WTC11 (cell line): ENCODE measurements around the gene NDUFAF2. TPM values are rescaled to one million over a fixed set of nuclear protein-coding genes. Genes with fewer than 3 reads are reported as not detected.

Experiments used
- ATAC-seq: fragments of 200-7000 bp; cut with Tn5 transposase; 2 replicates; pipeline ENCODE4 v1.10.0; 2021; ENCODE audit warnings: mild to moderate bottlenecking, moderate library complexity
- CTCF ChIA-PET: fragments of 300-600 bp; sonication (Branson Sonifier 250); formaldehyde crosslinking; loops from one replicate; lab custom pipeline; 2021; ENCODE audit warnings: antibody characterized with exemption; lab: Charles Lee
- POLR2A ChIA-PET: fragments of 350-600 bp; sonication (Branson Sonifier 250); formaldehyde crosslinking; loops from one replicate; lab custom pipeline; 2021; ENCODE audit warnings: antibody characterized with exemption; lab: Charles Lee
- DNase-seq: peaks from one replicate; pipeline ENCODE4 v3.0.0; 2021; ENCODE audit warnings: low spot score
- H3K27ac Mint-ChIP-seq: 2 replicates; pipeline ENCODE4 v1.8.0; 2021; ENCODE audit warnings: mixed read lengths
- H3K27me3 Mint-ChIP-seq: 2 replicates; pipeline ENCODE4 v1.8.0; 2021; ENCODE audit warnings: low read depth, mild to moderate bottlenecking, moderate library complexity, mixed read lengths
- H3K36me3 Mint-ChIP-seq: 2 replicates; pipeline ENCODE4 v1.8.0; 2021; ENCODE audit warnings: mixed read lengths
- H3K4me1 Mint-ChIP-seq: 2 replicates; pipeline ENCODE4 v1.8.0; 2022; ENCODE audit warnings: mixed read lengths
- H3K4me3 Mint-ChIP-seq: 2 replicates; pipeline ENCODE4 v1.8.0; 2021; ENCODE audit warnings: mild to moderate bottlenecking, moderate library complexity, mixed read lengths
- H3K9me3 Mint-ChIP-seq: 2 replicates; pipeline ENCODE4 v1.8.0; 2021; ENCODE audit warnings: mixed read lengths
- FOXP1 ChIP-seq: sonication (generic); formaldehyde crosslinking; IDR thresholded peaks from 2 replicates; pipeline ENCODE4 v1.8.0; 2022; ENCODE audit warnings: missing genetic modification reagents, mild to moderate bottlenecking, moderate library complexity, borderline replicate concordance
- HMGA2 ChIP-seq: fragments of 250-450 bp; sonication (Bioruptor Pico); IDR thresholded peaks from 2 replicates; pipeline ENCODE4 v1.4.0; 2021; ENCODE audit warnings: mild to moderate bottlenecking, moderate library complexity
- KAT7 ChIP-seq: sonication (generic); formaldehyde crosslinking; IDR thresholded peaks from 2 replicates; pipeline ENCODE4 v1.8.1; 2023; ENCODE audit warnings: missing genetic modification reagents, mild to moderate bottlenecking, borderline replicate concordance
- RELA ChIP-seq: sonication (generic); formaldehyde crosslinking; IDR thresholded peaks from 2 replicates; pipeline ENCODE4 v1.8.1; 2022; ENCODE audit warnings: missing genetic modification reagents, mild to moderate bottlenecking, borderline replicate concordance
- SOX15 ChIP-seq: fragments of 250-450 bp; sonication (Bioruptor Pico); IDR thresholded peaks from 2 replicates; pipeline ENCODE4 v1.9.0; 2021; ENCODE audit warnings: mild to moderate bottlenecking
- TEAD1 ChIP-seq: sonication (generic); formaldehyde crosslinking; IDR thresholded peaks from 2 replicates; pipeline ENCODE4 v1.8.0; 2022; ENCODE audit warnings: mild to moderate bottlenecking, missing genetic modification reagents
- TP53 ChIP-seq: sonication (generic); formaldehyde crosslinking; IDR thresholded peaks from 2 replicates; pipeline ENCODE4 v1.8.1; 2023; ENCODE audit warnings: mild to moderate bottlenecking, missing genetic modification reagents
- total RNA-seq: library from RNA; stranded (reverse); gene quantifications from 3 replicates; pipeline ENCODE4 v1.2.3, GENCODE V29; 2021
- TF ChIP-seq, protein P1 (sequence below): sonication (generic); formaldehyde crosslinking; IDR thresholded peaks from 2 replicates; pipeline ENCODE4 v1.8.0; 2022; ENCODE audit warnings: mild to moderate bottlenecking, missing genetic modification reagents
- TF ChIP-seq, protein P2 (sequence below): fragments of 250-450 bp; sonication (Bioruptor Pico); conservative IDR thresholded peaks from 2 replicates; pipeline ENCODE4 v1.9.0; 2021; ENCODE audit warnings: mild to moderate bottlenecking
- TF ChIP-seq, protein P3 (sequence below): sonication (generic); formaldehyde crosslinking; IDR thresholded peaks from 2 replicates; pipeline ENCODE4 v1.8.0; 2023; ENCODE audit warnings: missing genetic modification reagents
- TF ChIP-seq, protein P4 (sequence below): fragments of 250-450 bp; sonication (Bioruptor Pico); IDR thresholded peaks from 2 replicates; pipeline ENCODE4 v1.9.0; 2021; ENCODE audit warnings: mild to moderate bottlenecking
- TF ChIP-seq, protein P5 (sequence below): sonication (generic); formaldehyde crosslinking; IDR thresholded peaks from 2 replicates; pipeline ENCODE4 v1.8.0; 2022; ENCODE audit warnings: missing genetic modification reagents
- TF ChIP-seq, protein P6 (sequence below): fragments of 250-450 bp; sonication (Bioruptor Pico); IDR thresholded peaks from 2 replicates; pipeline ENCODE4 v1.9.0; 2021; ENCODE audit warnings: mild to moderate bottlenecking, borderline replicate concordance
- TF ChIP-seq, protein P7 (sequence below): sonication (generic); formaldehyde crosslinking; IDR thresholded peaks from 2 replicates; pipeline ENCODE4 v1.8.1; 2022; ENCODE audit warnings: missing genetic modification reagents, borderline replicate concordance
- TF ChIP-seq, protein P8 (sequence below): fragments of 200-600 bp; IDR thresholded peaks from 2 replicates; pipeline ENCODE4 v1.8.0; 2022; ENCODE audit warnings: antibody characterized with exemption

The NDUFAF2 gene
- total RNA-seq, 1 experiment from 2014 or later: 42.0 TPM

DNA sequence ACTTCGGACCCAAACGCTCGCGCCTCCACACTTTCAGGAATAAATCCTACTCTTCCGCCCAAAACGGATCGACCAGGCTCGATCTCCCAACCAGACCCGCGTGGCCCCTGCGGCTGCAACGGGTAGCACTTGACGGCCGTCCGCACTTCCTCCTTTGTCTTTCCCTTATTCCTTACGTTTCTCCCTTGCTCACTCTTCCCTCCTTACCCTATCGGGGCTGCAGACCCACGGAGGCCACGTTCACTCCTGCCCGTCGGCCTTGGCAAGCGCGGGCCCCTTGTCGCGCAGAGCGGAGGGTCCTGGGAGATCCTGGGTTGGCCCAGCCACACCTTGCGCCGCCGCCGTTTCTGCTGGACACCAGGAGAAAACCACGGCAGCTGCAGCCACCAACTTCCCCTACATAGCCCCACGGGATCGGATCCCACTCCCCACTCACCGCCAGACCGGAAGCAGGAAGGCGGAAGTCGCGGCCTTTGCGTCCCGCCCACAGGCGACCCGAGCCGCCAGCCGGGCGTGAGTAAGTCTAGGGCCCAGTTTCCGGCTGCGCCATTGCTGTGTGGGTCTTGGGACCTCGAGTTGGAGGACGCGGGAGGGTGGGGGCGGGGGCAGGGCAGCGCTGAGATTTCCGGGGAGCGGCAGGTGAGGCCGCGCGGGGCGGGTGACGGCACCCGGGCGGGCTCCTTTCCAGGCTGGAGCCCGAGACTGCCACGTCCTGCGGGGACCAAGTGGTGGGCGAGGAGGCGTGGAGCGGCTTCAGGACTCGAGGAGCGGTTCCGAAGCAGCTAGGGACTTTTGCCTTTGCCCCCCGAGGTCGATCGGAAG, 217.2 kb downstream of the NDUFAF2 start, which contains the start of gene SMIM15 (continued):
- TF ChIP-seq, protein P1, sequence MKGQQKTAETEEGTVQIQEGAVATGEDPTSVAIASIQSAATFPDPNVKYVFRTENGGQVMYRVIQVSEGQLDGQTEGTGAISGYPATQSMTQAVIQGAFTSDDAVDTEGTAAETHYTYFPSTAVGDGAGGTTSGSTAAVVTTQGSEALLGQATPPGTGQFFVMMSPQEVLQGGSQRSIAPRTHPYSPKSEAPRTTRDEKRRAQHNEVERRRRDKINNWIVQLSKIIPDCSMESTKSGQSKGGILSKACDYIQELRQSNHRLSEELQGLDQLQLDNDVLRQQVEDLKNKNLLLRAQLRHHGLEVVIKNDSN (CRISPR knock-in tag): peak; percentile 13; the same call in 1 of the 2 replicates
- TF ChIP-seq FOXP1: peak; percentile 72; the same call in 1 of the 2 replicates
- TF ChIP-seq, protein P2, sequence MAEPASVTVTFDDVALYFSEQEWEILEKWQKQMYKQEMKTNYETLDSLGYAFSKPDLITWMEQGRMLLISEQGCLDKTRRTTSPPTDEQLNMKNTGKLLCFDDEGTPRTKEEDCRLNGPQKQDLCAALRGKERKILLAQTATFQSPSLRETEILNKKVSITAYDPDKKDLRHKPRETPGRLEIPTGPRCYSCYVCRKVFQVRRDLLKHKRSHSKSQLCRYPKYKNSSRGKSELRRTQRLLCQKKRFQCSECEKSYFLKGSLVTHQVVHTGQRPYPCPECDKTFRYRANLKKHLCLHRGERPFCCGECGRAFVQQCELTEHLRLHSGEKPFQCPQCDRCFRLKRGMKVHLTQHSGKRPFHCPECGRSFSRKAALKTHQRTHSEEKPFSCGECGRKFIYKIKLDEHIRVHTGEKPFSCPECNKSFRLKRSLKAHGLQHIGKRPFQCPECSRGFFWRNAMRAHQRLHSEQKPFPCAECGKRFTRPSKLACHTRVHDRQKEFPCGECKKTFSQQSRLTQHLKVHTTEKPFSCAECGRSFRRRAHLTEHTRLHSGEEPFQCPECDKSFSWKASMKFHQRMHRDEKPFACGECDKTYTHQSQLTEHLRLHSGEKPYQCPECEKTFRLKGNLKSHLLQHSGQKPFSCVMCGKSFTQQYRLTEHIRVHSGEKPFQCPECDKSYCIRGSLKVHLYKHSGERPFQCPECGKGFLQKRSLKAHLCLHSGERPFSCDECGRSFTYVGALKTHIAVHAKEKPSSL (CRISPR knock-in tag): no peak
- peak; percentile 85 for TF ChIP-seq TP53 (CRISPR knock-in tag)
- TF ChIP-seq TEAD1 (CRISPR knock-in tag): peak; percentile 74
- TF ChIP-seq, protein P3, sequence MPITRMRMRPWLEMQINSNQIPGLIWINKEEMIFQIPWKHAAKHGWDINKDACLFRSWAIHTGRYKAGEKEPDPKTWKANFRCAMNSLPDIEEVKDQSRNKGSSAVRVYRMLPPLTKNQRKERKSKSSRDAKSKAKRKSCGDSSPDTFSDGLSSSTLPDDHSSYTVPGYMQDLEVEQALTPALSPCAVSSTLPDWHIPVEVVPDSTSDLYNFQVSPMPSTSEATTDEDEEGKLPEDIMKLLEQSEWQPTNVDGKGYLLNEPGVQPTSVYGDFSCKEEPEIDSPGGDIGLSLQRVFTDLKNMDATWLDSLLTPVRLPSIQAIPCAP (CRISPR knock-in tag): peak; percentile 50; the same call in 1 of the 2 replicates
- TF ChIP-seq, protein P4, sequence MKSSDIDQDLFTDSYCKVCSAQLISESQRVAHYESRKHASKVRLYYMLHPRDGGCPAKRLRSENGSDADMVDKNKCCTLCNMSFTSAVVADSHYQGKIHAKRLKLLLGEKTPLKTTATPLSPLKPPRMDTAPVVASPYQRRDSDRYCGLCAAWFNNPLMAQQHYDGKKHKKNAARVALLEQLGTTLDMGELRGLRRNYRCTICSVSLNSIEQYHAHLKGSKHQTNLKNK (CRISPR knock-in tag): no peak
- TF ChIP-seq RELA (CRISPR knock-in tag): no peak
- peak; percentile 53; the same call in 1 of the 2 replicates for TF ChIP-seq KAT7
- TF ChIP-seq SOX15 (CRISPR knock-in tag): no peak

DNA sequence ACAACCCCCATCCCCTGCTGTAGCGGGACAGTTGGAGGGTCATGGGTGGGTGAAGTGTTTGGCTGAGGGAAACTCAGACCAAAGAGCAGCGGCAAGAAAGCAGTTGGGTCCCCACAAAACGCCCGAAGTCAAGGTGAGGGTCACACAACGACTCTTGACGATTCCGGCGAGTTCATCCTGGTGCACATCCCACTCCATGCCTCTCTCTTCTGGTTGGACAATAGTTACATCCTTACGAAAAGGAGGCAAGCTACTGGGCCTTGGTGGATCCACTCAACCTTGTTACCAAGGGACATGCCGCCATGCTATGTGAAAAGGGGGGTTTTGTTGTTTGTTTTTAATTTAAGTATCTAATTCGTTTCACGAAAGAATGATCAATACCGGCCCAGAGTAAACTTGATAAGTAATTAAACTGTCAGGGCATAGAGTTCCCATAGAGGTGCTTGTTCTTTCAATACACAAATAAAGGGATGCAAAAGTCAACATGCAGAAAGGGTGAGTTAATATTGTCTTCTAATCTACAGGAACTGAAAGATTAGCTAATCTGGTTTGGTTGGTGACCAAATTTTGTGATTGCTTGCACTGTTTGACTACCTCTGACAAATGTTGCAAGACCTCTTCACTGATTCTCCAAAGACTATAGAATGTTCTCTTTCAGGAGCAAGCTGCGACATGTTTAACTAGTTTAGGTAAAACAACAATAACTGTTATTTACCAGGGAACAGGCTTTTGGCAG, 218.0 kb downstream of the NDUFAF2 start:
- peaks cover 24% of the 10 kb centered on the region for H3K4me1 Mint-ChIP-seq
- no peak for DNase-seq
- CTCF ChIA-PET: no interaction called here
- TF ChIP-seq, protein P5, sequence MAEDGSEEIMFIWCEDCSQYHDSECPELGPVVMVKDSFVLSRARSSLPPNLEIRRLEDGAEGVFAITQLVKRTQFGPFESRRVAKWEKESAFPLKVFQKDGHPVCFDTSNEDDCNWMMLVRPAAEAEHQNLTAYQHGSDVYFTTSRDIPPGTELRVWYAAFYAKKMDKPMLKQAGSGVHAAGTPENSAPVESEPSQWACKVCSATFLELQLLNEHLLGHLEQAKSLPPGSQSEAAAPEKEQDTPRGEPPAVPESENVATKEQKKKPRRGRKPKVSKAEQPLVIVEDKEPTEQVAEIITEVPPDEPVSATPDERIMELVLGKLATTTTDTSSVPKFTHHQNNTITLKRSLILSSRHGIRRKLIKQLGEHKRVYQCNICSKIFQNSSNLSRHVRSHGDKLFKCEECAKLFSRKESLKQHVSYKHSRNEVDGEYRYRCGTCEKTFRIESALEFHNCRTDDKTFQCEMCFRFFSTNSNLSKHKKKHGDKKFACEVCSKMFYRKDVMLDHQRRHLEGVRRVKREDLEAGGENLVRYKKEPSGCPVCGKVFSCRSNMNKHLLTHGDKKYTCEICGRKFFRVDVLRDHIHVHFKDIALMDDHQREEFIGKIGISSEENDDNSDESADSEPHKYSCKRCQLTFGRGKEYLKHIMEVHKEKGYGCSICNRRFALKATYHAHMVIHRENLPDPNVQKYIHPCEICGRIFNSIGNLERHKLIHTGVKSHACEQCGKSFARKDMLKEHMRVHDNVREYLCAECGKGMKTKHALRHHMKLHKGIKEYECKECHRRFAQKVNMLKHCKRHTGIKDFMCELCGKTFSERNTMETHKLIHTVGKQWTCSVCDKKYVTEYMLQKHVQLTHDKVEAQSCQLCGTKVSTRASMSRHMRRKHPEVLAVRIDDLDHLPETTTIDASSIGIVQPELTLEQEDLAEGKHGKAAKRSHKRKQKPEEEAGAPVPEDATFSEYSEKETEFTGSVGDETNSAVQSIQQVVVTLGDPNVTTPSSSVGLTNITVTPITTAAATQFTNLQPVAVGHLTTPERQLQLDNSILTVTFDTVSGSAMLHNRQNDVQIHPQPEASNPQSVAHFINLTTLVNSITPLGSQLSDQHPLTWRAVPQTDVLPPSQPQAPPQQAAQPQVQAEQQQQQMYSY (CRISPR knock-in tag): no peak
- TF ChIP-seq HMGA2 (CRISPR knock-in tag): no peak
- TF ChIP-seq, protein P6, sequence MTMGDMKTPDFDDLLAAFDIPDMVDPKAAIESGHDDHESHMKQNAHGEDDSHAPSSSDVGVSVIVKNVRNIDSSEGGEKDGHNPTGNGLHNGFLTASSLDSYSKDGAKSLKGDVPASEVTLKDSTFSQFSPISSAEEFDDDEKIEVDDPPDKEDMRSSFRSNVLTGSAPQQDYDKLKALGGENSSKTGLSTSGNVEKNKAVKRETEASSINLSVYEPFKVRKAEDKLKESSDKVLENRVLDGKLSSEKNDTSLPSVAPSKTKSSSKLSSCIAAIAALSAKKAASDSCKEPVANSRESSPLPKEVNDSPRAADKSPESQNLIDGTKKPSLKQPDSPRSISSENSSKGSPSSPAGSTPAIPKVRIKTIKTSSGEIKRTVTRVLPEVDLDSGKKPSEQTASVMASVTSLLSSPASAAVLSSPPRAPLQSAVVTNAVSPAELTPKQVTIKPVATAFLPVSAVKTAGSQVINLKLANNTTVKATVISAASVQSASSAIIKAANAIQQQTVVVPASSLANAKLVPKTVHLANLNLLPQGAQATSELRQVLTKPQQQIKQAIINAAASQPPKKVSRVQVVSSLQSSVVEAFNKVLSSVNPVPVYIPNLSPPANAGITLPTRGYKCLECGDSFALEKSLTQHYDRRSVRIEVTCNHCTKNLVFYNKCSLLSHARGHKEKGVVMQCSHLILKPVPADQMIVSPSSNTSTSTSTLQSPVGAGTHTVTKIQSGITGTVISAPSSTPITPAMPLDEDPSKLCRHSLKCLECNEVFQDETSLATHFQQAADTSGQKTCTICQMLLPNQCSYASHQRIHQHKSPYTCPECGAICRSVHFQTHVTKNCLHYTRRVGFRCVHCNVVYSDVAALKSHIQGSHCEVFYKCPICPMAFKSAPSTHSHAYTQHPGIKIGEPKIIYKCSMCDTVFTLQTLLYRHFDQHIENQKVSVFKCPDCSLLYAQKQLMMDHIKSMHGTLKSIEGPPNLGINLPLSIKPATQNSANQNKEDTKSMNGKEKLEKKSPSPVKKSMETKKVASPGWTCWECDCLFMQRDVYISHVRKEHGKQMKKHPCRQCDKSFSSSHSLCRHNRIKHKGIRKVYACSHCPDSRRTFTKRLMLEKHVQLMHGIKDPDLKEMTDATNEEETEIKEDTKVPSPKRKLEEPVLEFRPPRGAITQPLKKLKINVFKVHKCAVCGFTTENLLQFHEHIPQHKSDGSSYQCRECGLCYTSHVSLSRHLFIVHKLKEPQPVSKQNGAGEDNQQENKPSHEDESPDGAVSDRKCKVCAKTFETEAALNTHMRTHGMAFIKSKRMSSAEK: no peak
- TF ChIP-seq, protein P7, sequence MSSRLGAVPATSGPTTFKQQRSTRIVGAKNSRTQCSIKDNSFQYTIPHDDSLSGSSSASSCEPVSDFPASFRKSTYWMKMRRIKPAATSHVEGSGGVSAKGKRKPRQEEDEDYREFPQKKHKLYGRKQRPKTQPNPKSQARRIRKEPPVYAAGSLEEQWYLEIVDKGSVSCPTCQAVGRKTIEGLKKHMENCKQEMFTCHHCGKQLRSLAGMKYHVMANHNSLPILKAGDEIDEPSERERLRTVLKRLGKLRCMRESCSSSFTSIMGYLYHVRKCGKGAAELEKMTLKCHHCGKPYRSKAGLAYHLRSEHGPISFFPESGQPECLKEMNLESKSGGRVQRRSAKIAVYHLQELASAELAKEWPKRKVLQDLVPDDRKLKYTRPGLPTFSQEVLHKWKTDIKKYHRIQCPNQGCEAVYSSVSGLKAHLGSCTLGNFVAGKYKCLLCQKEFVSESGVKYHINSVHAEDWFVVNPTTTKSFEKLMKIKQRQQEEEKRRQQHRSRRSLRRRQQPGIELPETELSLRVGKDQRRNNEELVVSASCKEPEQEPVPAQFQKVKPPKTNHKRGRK: no peak
- TF ChIP-seq, protein P8, sequence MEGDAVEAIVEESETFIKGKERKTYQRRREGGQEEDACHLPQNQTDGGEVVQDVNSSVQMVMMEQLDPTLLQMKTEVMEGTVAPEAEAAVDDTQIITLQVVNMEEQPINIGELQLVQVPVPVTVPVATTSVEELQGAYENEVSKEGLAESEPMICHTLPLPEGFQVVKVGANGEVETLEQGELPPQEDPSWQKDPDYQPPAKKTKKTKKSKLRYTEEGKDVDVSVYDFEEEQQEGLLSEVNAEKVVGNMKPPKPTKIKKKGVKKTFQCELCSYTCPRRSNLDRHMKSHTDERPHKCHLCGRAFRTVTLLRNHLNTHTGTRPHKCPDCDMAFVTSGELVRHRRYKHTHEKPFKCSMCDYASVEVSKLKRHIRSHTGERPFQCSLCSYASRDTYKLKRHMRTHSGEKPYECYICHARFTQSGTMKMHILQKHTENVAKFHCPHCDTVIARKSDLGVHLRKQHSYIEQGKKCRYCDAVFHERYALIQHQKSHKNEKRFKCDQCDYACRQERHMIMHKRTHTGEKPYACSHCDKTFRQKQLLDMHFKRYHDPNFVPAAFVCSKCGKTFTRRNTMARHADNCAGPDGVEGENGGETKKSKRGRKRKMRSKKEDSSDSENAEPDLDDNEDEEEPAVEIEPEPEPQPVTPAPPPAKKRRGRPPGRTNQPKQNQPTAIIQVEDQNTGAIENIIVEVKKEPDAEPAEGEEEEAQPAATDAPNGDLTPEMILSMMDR: no peak

More for the DNA sequence above, 218.0 kb downstream of the NDUFAF2 start:
- Mint-ChIP-seq H3K27me3 (no peaks in the 10 kb centered on the region), H3K9me3 (peaks cover 11% of the 10 kb centered on the region), H3K27ac (peak overlapping the region; percentile 92), H3K4me3 (peak overlapping the region; percentile 90), H3K36me3 (peaks cover 37% of the 10 kb centered on the region)
- POLR2A ChIA-PET: interaction anchor here (1.0 kb wide), 1 partner anchor 10 kb away, joined by 3 read pairs; no protein-coding TSS in a partner anchor
- peak; percentile 19 for ATAC-seq
